Trophoblast cell (in vitro differentiated cells and primary cell): ENCODE measurements around the gene MEIOB.

Source experiments
- DNase-seq, 2 donors: peaks; one replicate each; pipeline ENCODE4 v3.0.0-alpha.2; 2016
- H2AFZ ChIP-seq: 2 replicates; pipeline ENCODE4 v1.6.1; 2013; ENCODE audit warnings: low read length, moderate library complexity, mild to moderate bottlenecking; ENCODE audit not compliant: insufficient read depth, poor library complexity
- H2AK5ac ChIP-seq: 2 replicates; pipeline ENCODE4 v1.6.1; 2013; ENCODE audit warnings: mild to moderate bottlenecking, low read length
- H2BK120ac ChIP-seq: 2 replicates; pipeline ENCODE4 v1.6.1; 2013; ENCODE audit warnings: low read length, mild to moderate bottlenecking, moderate library complexity; ENCODE audit not compliant: insufficient read depth, poor library complexity
- H2BK12ac ChIP-seq: 2 replicates; pipeline ENCODE4 v1.6.1; 2013; ENCODE audit warnings: mild to moderate bottlenecking, low read length, moderate library complexity
- H2BK5ac ChIP-seq: 2 replicates; pipeline ENCODE4 v1.6.1; 2013; ENCODE audit warnings: low read length, low read depth, moderate library complexity, mild to moderate bottlenecking; ENCODE audit not compliant: poor library complexity
- H3K14ac ChIP-seq: 2 replicates; pipeline ENCODE4 v1.6.1; 2013; ENCODE audit warnings: mild to moderate bottlenecking, low read length
- H3K18ac ChIP-seq: 2 replicates; pipeline ENCODE4 v1.6.1; 2013; ENCODE audit warnings: mild to moderate bottlenecking, low read length
- H3K23ac ChIP-seq: 2 replicates; pipeline ENCODE4 v1.6.1; 2013; ENCODE audit warnings: low read length
- H3K27ac ChIP-seq: 2 replicates; pipeline ENCODE4 v1.5.1; 2013; ENCODE audit warnings: low read depth, mild to moderate bottlenecking, inconsistent platforms, low read length, moderate library complexity
- H3K27me3 ChIP-seq: 2 replicates; pipeline ENCODE4 v1.6.1; 2013; ENCODE audit warnings: inconsistent platforms, mild to moderate bottlenecking, low read length, moderate library complexity; ENCODE audit not compliant: insufficient read depth
- H3K36me3 ChIP-seq, 2 experiments: 1 replicate in 1 of 2; 2 replicates in 1 of 2; pipeline ENCODE4 v1.6.1; 2013; ENCODE audit warnings: low read length in 2 of 2, mild to moderate bottlenecking in 2 of 2, moderate library complexity in 1 of 2; ENCODE audit not compliant: insufficient read depth in 2 of 2, control insufficient read depth in 1 of 2
- H3K4ac ChIP-seq: 2 replicates; pipeline ENCODE4 v1.6.1; 2013; ENCODE audit warnings: low read depth, mild to moderate bottlenecking, low read length, moderate library complexity
- H3K4me1 ChIP-seq, 2 experiments: 1 replicate in 1 of 2; 2 replicates in 1 of 2; pipeline ENCODE4 v1.6.1; 2013; ENCODE audit warnings: low read length in 2 of 2, mild to moderate bottlenecking in 2 of 2, moderate library complexity in 1 of 2; ENCODE audit not compliant: insufficient read depth in 2 of 2, control insufficient read depth in 1 of 2
- H3K4me2 ChIP-seq: 2 replicates; pipeline ENCODE4 v1.6.1; 2013; ENCODE audit warnings: inconsistent platforms, mild to moderate bottlenecking, low read length, moderate library complexity
- H3K4me3 ChIP-seq: 2 replicates; pipeline ENCODE4 v1.5.1; 2013; ENCODE audit warnings: mild to moderate bottlenecking, low read depth, low read length, inconsistent platforms
- H3K79me1 ChIP-seq: one replicate; pipeline ENCODE4 v1.6.1; 2013; ENCODE audit warnings: low read length
- H3K79me2 ChIP-seq: 2 replicates; pipeline ENCODE4 v1.6.1; 2013; ENCODE audit warnings: low read length, mild to moderate bottlenecking; ENCODE audit not compliant: control insufficient read depth, insufficient read depth, poor library complexity
- H3K9ac ChIP-seq: 2 replicates; pipeline ENCODE4 v1.6.1; 2013; ENCODE audit warnings: mild to moderate bottlenecking, low read length
- H3K9me3 ChIP-seq: 2 replicates; pipeline ENCODE4 v1.6.1; 2013; ENCODE audit warnings: low read depth, mild to moderate bottlenecking, control low read depth, inconsistent platforms, low read length; ENCODE audit not compliant: insufficient read depth
- H4K12ac ChIP-seq: 2 replicates; pipeline ENCODE4 v1.6.1; 2013; ENCODE audit warnings: low read depth, mild to moderate bottlenecking, low read length, moderate library complexity
- H4K8ac ChIP-seq: 2 replicates; pipeline ENCODE4 v1.6.1; 2013; ENCODE audit warnings: low read depth, mild to moderate bottlenecking, low read length, moderate library complexity
- H4K91ac ChIP-seq: one replicate; pipeline ENCODE4 v1.6.1; 2013; ENCODE audit warnings: low read depth, mild to moderate bottlenecking, low read length, moderate library complexity
- WGBS: extraction: QIAGEN DNeasy Blood & Tissue Kit; methylation state at CpG from one replicate; pipeline ENCODE4 v1.1.7; 2013; ENCODE audit warnings: missing lambda C conversion rate; ENCODE audit not compliant: insufficient read length, insufficient coverage; ENCODE audit errors: extremely low coverage; 5-methylcytosine and 5-hydroxymethylcytosine counted together

The MEIOB gene

GRCh38 chr16:1845985-1846384 is 26.0 kb downstream of the MEIOB start:
- no peak overlapping the region for H2AFZ ChIP-seq
- no peaks in the 10 kb centered on the region for H3K4me1 ChIP-seq
- H3K36me3 ChIP-seq = no peaks in the 10 kb centered on the region
- no peak overlapping the region for H3K4me2 ChIP-seq
- H3K4ac ChIP-seq = no peak overlapping the region
- no peak overlapping the region for H3K9ac ChIP-seq
- H3K18ac ChIP-seq = no peak overlapping the region
- H3K4me3 ChIP-seq = no peak overlapping the region
- WGBS = no CpG with 5 or more reads among the region's 4 CpGs
- no peaks in the 10 kb centered on the region for H3K79me2 ChIP-seq
- no peak overlapping the region for H2BK5ac ChIP-seq
- H2BK120ac ChIP-seq = no peak overlapping the region
- no peak overlapping the region for H4K12ac ChIP-seq
- H3K23ac ChIP-seq = no peak overlapping the region
- H3K14ac ChIP-seq = no peak overlapping the region
- H2AK5ac ChIP-seq = no peak overlapping the region
- H3K27ac ChIP-seq = no peak overlapping the region
- H4K91ac ChIP-seq = no peak overlapping the region
- no peak overlapping the region for H2BK12ac ChIP-seq
- no peak overlapping the region for H4K8ac ChIP-seq
- DNase-seq = no peak
- H3K79me1 ChIP-seq = no peaks in the 10 kb centered on the region
- H3K9me3 ChIP-seq = no peaks in the 10 kb centered on the region
- no peaks in the 10 kb centered on the region for H3K27me3 ChIP-seq

- no peak overlapping the region for H4K12ac ChIP-seq
- DNase-seq = no peak
- no peaks in the 10 kb centered on the region for H3K27me3 ChIP-seq
- H2BK120ac ChIP-seq = no peak overlapping the region
- H3K4ac ChIP-seq = no peak overlapping the region
- no peak overlapping the region for H3K23ac ChIP-seq
- H2AK5ac ChIP-seq = no peak overlapping the region
- H3K4me2 ChIP-seq = no peak overlapping the region
- H3K9ac ChIP-seq = no peak overlapping the region
- H3K79me2 ChIP-seq = no peaks in the 10 kb centered on the region
- no peak overlapping the region for H3K18ac ChIP-seq
- H3K4me3 ChIP-seq = no peak overlapping the region
- H3K79me1 ChIP-seq = no peaks in the 10 kb centered on the region
- H2AFZ ChIP-seq = no peak overlapping the region
- no peak overlapping the region for H3K27ac ChIP-seq
- no peaks in the 10 kb centered on the region for H3K4me1 ChIP-seq
- H4K91ac ChIP-seq = no peak overlapping the region
- no peak overlapping the region for H2BK5ac ChIP-seq
- no peak overlapping the region for H4K8ac ChIP-seq
- no peak overlapping the region for H3K14ac ChIP-seq
- no peaks in the 10 kb centered on the region for H3K36me3 ChIP-seq
- no CpG with 5 or more reads among the region's 9 CpGs for WGBS
- H2BK12ac ChIP-seq = no peak overlapping the region
- no peaks in the 10 kb centered on the region for H3K9me3 ChIP-seq
These were observed 32.4 kb downstream of the MEIOB start for GRCh38 chr16:1839554-1839953.

- Histone ChIP-seq H2AFZ (no peak overlapping the region), H3K79me2 (no peaks in the 10 kb centered on the region), H3K14ac (no peak overlapping the region), H3K4ac (no peak overlapping the region), H2BK12ac (no peak overlapping the region), H4K8ac (no peak overlapping the region), H3K9ac (no peak overlapping the region), H3K4me3 (no peak overlapping the region), H2BK5ac (no peak overlapping the region), H4K12ac (no peak overlapping the region), H3K27ac (no peak overlapping the region), H4K91ac (no peak overlapping the region), H3K23ac (no peak overlapping the region), H2BK120ac (no peak overlapping the region), H2AK5ac (no peak overlapping the region), H3K4me1 (no peaks in the 10 kb centered on the region), H3K79me1 (no peaks in the 10 kb centered on the region), H3K9me3 (no peaks in the 10 kb centered on the region), H3K27me3 (no peaks in the 10 kb centered on the region), H3K36me3 (peaks cover 0 to 2% of the 10 kb centered on the region in 2 experiments), H3K4me2 (no peak overlapping the region), H3K18ac (no peak overlapping the region)
- DNase-seq = no peak
- no CpG with 5 or more reads among the region's 5 CpGs for WGBS
These were observed 37.9 kb downstream of the MEIOB start for GRCh38 chr16:1834096-1834495.

- no peaks in the 10 kb centered on the region for H3K79me2 ChIP-seq
- no peak overlapping the region for H4K91ac ChIP-seq
- no CpG with 5 or more reads among the region's 9 CpGs for WGBS
- H4K12ac ChIP-seq = no peak overlapping the region
- H3K4me2 ChIP-seq = no peak overlapping the region
- H3K79me1 ChIP-seq = no peaks in the 10 kb centered on the region
- H2BK12ac ChIP-seq = no peak overlapping the region
- H3K4ac ChIP-seq = no peak overlapping the region
- no peak overlapping the region for H2AK5ac ChIP-seq
- no peak overlapping the region for H2AFZ ChIP-seq
- H3K14ac ChIP-seq = no peak overlapping the region
- H3K27ac ChIP-seq = no peak overlapping the region
- DNase-seq = no peak
- no peak overlapping the region for H3K18ac ChIP-seq
- no peak overlapping the region for H3K9ac ChIP-seq
- H3K4me1 ChIP-seq = no peaks in the 10 kb centered on the region
- H2BK120ac ChIP-seq = no peak overlapping the region
- H2BK5ac ChIP-seq = no peak overlapping the region
- no peaks in the 10 kb centered on the region for H3K27me3 ChIP-seq
- H3K36me3 ChIP-seq = peaks cover 0 to 2% of the 10 kb centered on the region in 2 experiments
- no peak overlapping the region for H3K4me3 ChIP-seq
- no peak overlapping the region for H3K23ac ChIP-seq
- no peak overlapping the region for H4K8ac ChIP-seq
- H3K9me3 ChIP-seq = no peaks in the 10 kb centered on the region
These were observed 39.0 kb downstream of the MEIOB start for GRCh38 chr16:1832838-1833454.
